OCI-LY7 (cell line): ENCODE results near the gene SPTBN4.

Experiments used
- CTCF ChIP-seq: fragments of 200-600 bp; sonication (generic); conservative IDR thresholded peaks from 2 replicates; pipeline ENCODE4 v1.5.1; 2014; ENCODE audit warnings: mild to moderate bottlenecking, antibody characterized with exemption, low read length, moderate library complexity, mixed read lengths
- EZH2phosphoT487 ChIP-seq: fragments of 200-600 bp; sonication (generic); IDR thresholded peaks from 2 replicates; pipeline ENCODE4 v1.6.1; 2018; ENCODE audit warnings: low read depth, borderline replicate concordance, mild to moderate bottlenecking, mixed run types, antibody characterized with exemption, low read length, moderate library complexity, mixed read lengths

- TF ChIP-seq CTCF: no peak
- TF ChIP-seq EZH2phosphoT487: no peak
Measured at GRCh38 chr19:40559394-40559793, 92.6 kb downstream of the SPTBN4 start.
